Cardiac fibroblast (primary cell): ENCODE measurements around the gene CEP44.

Experiments used
- DNase-seq, 2 donors: peaks; one replicate each; pipeline versions ENCODE4 v3.0.0 to v3.0.0-alpha.2; 2010; ENCODE audit warnings: low read depth in 2 of 2
- H3K4me3 ChIP-seq, 2 donors: replicated peaks in 1 of 2; 1 replicate in 1 of 2; 2 replicates in 1 of 2; pipeline ENCODE4 v1.5.1; 2011; ENCODE audit warnings: low read depth in 2 of 2, low read length in 2 of 2, mild to moderate bottlenecking in 2 of 2, moderate library complexity in 1 of 2
- TF ChIP-seq, protein P1 (sequence below): IDR thresholded peaks from one replicate; pipeline ENCODE4 v1.5.1; 2011; ENCODE audit warnings: low read depth, mild to moderate bottlenecking, low read length, inconsistent platforms

Gene CEP44

DNA sequence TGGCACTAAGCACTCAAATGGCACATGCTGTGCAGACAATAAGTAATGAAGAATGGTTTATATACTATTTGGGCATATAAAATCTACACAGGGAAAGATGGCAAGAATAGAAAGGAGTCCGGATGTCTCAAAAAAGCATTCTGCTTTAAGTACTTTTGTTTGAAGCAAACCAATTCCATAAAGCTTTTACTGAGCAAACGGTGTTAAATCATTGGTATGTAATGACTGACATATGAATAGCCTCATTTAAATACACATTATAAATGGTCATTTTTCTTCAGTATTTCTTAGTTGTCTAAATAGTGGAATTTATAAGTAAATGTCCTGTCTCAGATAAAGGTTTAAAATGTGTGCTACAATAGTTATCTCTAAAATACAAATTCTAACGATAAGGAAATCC, 6.3 kb upstream of the CEP44 start:
- DNase-seq = no peak
- H3K4me3 ChIP-seq = no peak overlapping the region
- TF ChIP-seq, protein P1, sequence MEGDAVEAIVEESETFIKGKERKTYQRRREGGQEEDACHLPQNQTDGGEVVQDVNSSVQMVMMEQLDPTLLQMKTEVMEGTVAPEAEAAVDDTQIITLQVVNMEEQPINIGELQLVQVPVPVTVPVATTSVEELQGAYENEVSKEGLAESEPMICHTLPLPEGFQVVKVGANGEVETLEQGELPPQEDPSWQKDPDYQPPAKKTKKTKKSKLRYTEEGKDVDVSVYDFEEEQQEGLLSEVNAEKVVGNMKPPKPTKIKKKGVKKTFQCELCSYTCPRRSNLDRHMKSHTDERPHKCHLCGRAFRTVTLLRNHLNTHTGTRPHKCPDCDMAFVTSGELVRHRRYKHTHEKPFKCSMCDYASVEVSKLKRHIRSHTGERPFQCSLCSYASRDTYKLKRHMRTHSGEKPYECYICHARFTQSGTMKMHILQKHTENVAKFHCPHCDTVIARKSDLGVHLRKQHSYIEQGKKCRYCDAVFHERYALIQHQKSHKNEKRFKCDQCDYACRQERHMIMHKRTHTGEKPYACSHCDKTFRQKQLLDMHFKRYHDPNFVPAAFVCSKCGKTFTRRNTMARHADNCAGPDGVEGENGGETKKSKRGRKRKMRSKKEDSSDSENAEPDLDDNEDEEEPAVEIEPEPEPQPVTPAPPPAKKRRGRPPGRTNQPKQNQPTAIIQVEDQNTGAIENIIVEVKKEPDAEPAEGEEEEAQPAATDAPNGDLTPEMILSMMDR = no peak

DNA sequence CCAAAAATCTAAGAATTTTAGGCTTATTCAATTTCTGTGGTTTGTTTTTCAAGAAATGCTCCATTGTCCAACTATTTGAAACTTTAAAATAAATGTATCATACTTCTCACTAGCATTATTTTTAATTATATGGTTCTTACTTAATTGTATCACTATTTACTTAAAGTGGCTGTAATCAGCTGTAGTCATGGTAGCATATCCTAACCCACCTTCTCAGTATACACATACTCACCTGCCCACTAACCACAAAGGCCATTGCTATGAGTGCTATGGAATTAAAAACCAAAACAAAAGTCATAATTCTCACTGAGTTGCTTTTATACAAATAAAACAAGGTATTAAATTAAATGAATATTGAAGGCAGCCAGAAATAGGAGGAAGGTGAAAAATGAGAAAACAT, 5.2 kb upstream of the CEP44 start:
- H3K4me3 ChIP-seq = no peak overlapping the region
- DNase-seq = no peak
- TF ChIP-seq, protein P1 = no peak

DNA sequence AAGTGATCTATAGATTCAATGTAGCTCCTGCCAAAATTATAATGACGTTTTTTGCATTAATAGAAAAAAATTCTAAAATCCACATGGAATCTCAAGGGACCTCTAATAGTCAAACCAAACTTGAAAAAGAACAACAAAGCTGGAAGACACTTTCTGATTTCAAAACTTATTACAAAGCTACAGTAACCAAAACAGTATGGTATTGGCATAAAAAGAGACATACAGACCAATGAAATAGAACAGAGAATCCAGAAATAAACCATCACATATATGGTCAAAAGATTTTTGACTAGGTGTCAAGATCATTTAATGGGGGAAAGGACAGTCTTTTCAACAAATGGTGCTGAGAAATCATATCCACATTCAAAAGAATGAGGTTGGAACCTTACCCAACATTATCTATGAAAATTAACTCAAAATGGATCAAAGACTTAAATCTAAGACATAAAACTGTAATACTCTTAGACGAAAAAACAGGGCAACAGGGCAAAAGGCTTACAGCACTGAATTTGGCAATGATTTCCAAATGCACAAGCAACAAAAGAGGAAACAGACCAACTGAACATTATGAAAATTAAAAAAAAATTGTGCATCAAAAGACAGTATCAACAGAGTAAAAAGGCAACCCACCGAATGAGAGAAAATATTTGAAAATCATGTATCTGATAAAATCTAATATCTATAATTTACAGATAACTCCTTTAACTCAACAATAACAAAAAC, 4.1 kb upstream of the CEP44 start:
- H3K4me3 ChIP-seq = no peak overlapping the region
- TF ChIP-seq, protein P1 = no peak
- no peak for DNase-seq

DNA sequence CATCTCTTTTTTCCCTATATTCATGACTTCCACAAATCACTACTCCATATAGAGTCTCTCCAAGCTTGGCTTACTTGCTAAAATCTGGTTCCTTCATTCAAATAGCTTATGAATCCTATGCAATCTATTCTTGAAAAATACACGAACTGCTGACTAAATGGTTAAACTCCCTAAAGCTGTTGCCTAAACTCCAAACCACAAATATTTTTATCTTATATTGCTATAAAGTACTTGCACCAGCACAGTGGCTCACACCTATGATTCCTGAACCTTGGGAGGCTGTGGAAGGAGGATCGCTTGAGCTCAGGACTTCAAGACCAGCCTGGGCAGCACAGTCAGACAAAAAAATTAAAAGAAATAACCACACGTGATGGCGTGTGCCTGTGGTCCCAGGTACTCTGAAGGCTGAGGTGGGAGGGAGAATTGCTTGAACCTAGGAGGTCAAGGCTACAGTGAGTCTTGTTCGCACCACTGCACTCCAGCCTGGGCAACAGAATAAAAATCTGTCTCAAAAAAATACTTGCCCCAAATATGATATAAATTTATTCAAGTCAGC, 2.5 kb upstream of the CEP44 start:
- DNase-seq = no peak
- TF ChIP-seq, protein P1 = no peak
- no peak overlapping the region for H3K4me3 ChIP-seq

DNA sequence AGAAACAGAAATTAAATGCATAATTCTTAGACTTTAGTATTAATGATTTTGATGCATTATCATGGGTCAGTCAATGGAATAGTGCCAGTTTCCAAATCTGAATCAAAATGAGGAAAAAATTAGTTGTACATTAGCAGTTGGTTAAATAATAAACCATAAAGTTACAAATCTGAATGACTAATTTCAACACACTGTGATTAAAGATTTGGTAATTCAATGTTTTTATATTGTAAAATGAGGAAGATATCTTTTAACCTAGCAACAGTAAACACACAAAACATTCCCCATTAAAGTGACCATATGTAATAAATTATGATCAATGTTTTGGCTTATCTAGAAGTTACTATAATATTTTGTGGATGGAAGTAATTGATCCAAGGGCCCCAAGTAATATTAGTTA, 1.8 kb upstream of the CEP44 start:
- TF ChIP-seq, protein P1 = no peak
- no peak for DNase-seq
- peak overlapping the region in 1 of 2 donors; percentile 85 for H3K4me3 ChIP-seq

DNA sequence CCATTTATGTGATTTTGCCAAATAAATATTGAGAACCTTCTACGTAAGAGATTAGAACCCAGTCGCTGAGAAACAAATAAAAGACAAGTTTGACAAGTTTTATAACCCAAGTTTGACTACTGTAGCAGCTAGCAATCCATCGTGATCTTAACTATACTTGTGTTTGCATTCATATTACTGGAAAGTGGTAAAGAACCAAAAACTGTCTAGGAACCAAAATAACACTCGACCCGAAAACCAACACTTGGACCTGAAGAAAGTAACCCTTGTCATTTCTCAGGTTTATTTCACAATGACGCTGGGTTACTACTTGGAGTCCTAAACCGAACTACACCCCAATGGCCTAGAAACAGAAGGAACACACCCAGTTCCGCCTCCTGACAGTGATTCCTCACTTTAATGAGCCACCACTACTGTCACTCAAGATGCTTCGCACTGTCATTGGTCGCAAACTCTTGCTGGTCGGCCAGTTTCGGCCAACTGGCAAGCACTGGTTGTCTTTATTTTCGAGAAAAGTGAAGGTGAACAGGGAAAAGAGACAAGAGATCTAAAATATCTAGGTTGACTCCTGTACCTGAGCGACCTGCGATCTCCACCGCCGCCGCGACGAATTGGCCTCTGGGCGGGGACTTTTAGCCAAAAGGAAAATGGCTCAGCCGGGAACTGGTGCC, 740 bp upstream of the CEP44 start:
- H3K4me3 ChIP-seq = peak overlapping the region; percentile 85 to 91
- peak; percentile 96 to 97 for DNase-seq
- TF ChIP-seq, protein P1 = no peak
